ENCODE results near the gene PIK3R5. TPM values are rescaled to one million over a fixed set of nuclear protein-coding genes. Genes with fewer than 3 reads are reported as not detected.

PIK3R5 gene
- total RNA-seq, 1 donor from 2014 or later: 42.0 TPM

DNA sequence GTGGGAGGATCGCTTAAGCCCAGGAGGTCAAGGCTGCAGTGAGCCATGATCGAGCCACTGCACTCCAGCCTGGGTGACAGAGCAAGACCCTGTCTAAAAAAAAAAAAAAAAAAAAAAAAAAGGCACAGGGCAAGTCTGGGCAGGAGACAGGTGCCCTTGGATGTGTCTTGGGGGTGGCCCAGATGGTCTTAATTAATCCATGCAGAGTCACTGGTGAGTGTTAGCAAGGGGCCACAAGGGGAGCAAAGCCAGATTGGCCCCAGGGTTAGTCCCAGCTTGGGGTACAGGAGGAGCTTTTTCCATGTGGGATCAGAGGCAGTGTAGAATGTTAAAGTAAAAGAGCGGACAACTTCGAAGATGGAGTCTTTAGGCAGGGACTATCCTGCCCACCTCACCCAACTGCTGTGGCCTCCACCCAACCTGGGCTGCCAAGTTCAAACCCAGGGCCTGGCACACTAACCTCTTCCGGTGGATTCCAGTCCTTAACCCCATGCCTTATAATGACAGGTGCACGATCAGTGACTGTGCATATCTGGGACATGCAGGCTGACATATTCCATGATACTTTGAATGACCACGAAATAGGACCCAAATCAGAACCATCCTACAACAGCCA lies 134.2 kb downstream of the PIK3R5 start:
- peaks cover 5% of the 10 kb centered on the region for H3K27me3 ChIP-seq
- no peaks in the 10 kb centered on the region for H3K9me3 ChIP-seq
- TF ChIP-seq CTCF (IDR thresholded peaks at IDR 0.05): no peak
- no peaks in the 10 kb centered on the region for H3K36me3 ChIP-seq
- DNase-seq (ENCODE audit: low spot score in 2 of 2): no peak
- intact Hi-C loops (cut with DNase I): no loop called here
- H3K4me1 ChIP-seq: no peaks in the 10 kb centered on the region
- H3K4me3 ChIP-seq: no peak overlapping the region
- no peak overlapping the region for H3K27ac ChIP-seq

- intact Hi-C loops (cut with DNase I): no loop called here
- H3K4me3 ChIP-seq: no peak overlapping the region
- no peaks in the 10 kb centered on the region for H3K9me3 ChIP-seq
- no peaks in the 10 kb centered on the region for H3K4me1 ChIP-seq
- H3K27me3 ChIP-seq: peaks cover 5% of the 10 kb centered on the region
- H3K27ac ChIP-seq: no peak overlapping the region
- DNase-seq (ENCODE audit: low spot score in 2 of 2): peak in 1 of 2 donors; percentile 15
- no peak for TF ChIP-seq CTCF (IDR thresholded peaks at IDR 0.05)
- H3K36me3 ChIP-seq: no peaks in the 10 kb centered on the region
Observed at GRCh38 chr17:8830141-8830540, 135.4 kb downstream of the PIK3R5 start.

- Histone ChIP-seq H3K9me3 (no peaks in the 10 kb centered on the region), H3K36me3 (no peaks in the 10 kb centered on the region), H3K4me3 (no peak overlapping the region), H3K27me3 (peaks cover 5% of the 10 kb centered on the region), H3K4me1 (no peaks in the 10 kb centered on the region), H3K27ac (no peak overlapping the region)
- DNase-seq (ENCODE audit: low spot score in 2 of 2): peak in 1 of 2 donors; percentile 41
- intact Hi-C loops (cut with DNase I): no loop called here
- no peak for TF ChIP-seq CTCF (IDR thresholded peaks at IDR 0.05)
Observed at GRCh38 chr17:8829036-8829941, 136.2 kb downstream of the PIK3R5 start.

Other genes with a start within 250 kb of the PIK3R5 start
- not detected for gene CCDC42, start 220.9 kb downstream of the PIK3R5 start, total RNA-seq
- gene SPDYE4, start 207.2 kb downstream of the PIK3R5 start, total RNA-seq: not detected
- gene MFSD6L, start 166.3 kb downstream of the PIK3R5 start, total RNA-seq: not detected
- gene PIK3R6, start 98.0 kb downstream of the PIK3R5 start, total RNA-seq: 2.2 TPM
- 29.6 TPM for gene NTN1, start 55.8 kb upstream of the PIK3R5 start, total RNA-seq

Measured in ascending aorta (tissue), 2 donors.